Spinal cord (tissue), 10 donors: ENCODE measurements around the gene LMAN2L. TPM values are rescaled to one million over a fixed set of nuclear protein-coding genes. Genes with fewer than 3 reads are reported as not detected.

ENCODE experiments used
- DNase-seq, 6 donors: peaks; one replicate each; pipeline versions ENCODE4 v3.0.0 to v3.0.0-alpha.2; 2013 to 2015; ENCODE audit warnings: low spot score in 6 of 6, low read depth in 4 of 6
- H3K27ac ChIP-seq: one replicate; pipeline ENCODE4 v1.5.1; 2013; ENCODE audit warnings: low read depth, low read length, control low read depth
- H3K27me3 ChIP-seq: one replicate; pipeline ENCODE4 v1.6.1; 2013; ENCODE audit warnings: low read length; ENCODE audit not compliant: control insufficient read depth, insufficient read depth
- H3K36me3 ChIP-seq: one replicate; pipeline ENCODE4 v1.6.1; 2013; ENCODE audit warnings: low read length; ENCODE audit not compliant: control insufficient read depth, insufficient read depth
- H3K4me1 ChIP-seq: one replicate; pipeline ENCODE4 v1.6.1; 2013; ENCODE audit warnings: low read length; ENCODE audit not compliant: control insufficient read depth, insufficient read depth
- H3K4me3 ChIP-seq: one replicate; pipeline ENCODE4 v1.5.1; 2013; ENCODE audit warnings: low read depth, low read length, control low read depth
- H3K9me3 ChIP-seq: one replicate; pipeline ENCODE4 v1.6.1; 2013; ENCODE audit warnings: low read length; ENCODE audit not compliant: control insufficient read depth, insufficient read depth
- WGBS: methylation state at CpG from one replicate; pipeline ENCODE4 v1.1.5; 2013; ENCODE audit warnings: missing lambda C conversion rate; ENCODE audit not compliant: insufficient coverage; 5-methylcytosine and 5-hydroxymethylcytosine counted together
- long read RNA-seq, 4 donors: transcript quantifications; one replicate each; lab custom pipeline, GENCODE V29; 2026
- polyA plus RNA-seq, 2 donors: library from polyadenylated mRNA; unstranded; fragments of 120-200 nt; gene quantifications; one replicate each; pipeline ENCODE4 v1.2.1, GENCODE V29; 2013; ENCODE audit not compliant: insufficient read length in 2 of 2
- total RNA-seq, 2 donors: library from RNA; depleted of rRNA in 1 of 2; stranded (reverse); fragments of 120-200 nt in 1 of 2; fragments of >200 nt in 1 of 2; gene quantifications; one replicate each; pipeline versions ENCODE4 v1.2.3 to v1.2.4, GENCODE V29; 2013 to 2014
- donor health status: healthy.

The LMAN2L gene
- total RNA-seq (10 to 100 TPM; 29.7 to 34.0 TPM), polyA plus RNA-seq (10 to 100 TPM; 26.7 to 33.6 TPM)
- long read RNA-seq, donor 1, transcript LMAN2L-201 (8 exons, 2,397 nt): major isoform, 16 of 18 reads
- long read RNA-seq, donor 1, partial matches to known transcripts: 0 of 18 reads
- long read RNA-seq, donor 1, other reads (novel, unspliced or antisense): 0 of 18 reads
- long read RNA-seq, donor 2, transcript LMAN2L-201 (8 exons, 2,397 nt): major isoform, 5 of 7 reads
- long read RNA-seq, donor 2, partial matches to known transcripts: 0 of 7 reads
- long read RNA-seq, donor 2, other reads (novel, unspliced or antisense): 0 of 7 reads
- long read RNA-seq, donor 3, transcript LMAN2L-201 (8 exons, 2,397 nt): major isoform, 6 of 7 reads
- long read RNA-seq, donor 3, partial matches to known transcripts: 0 of 7 reads
- long read RNA-seq, donor 3, other reads (novel, unspliced or antisense): 0 of 7 reads
- long read RNA-seq, donor 4, transcript LMAN2L-201 (8 exons, 2,397 nt): major isoform, 32 of 41 reads
- long read RNA-seq, donor 4, partial matches to known transcripts: 5 of 41 reads
- long read RNA-seq, donor 4, other reads (novel, unspliced or antisense): 0 of 41 reads

- 0% methylated on average over 36 of the region's 43 CpGs for WGBS
- Histone ChIP-seq H3K9me3 (no peaks in the 10 kb centered on the region), H3K36me3 (peaks cover 5% of the 10 kb centered on the region), H3K4me1 (peaks cover 20% of the 10 kb centered on the region), H3K27ac (peak within 1 kb of the TSS; percentile 53), H3K4me3 (peak within 1 kb of the TSS; percentile 87), H3K27me3 (no peaks in the 10 kb centered on the region)
- peak; percentile 86 to 100 (median 96) for DNase-seq
Measured at GRCh38 chr2:96739633-96740428, at the start of gene LMAN2L. TSS of gene LMAN2L (minus strand) at chr2:96740064. CDS start at chr2:96740040, 24 bp downstream.

- no peaks in the 10 kb centered on the region for H3K27me3 ChIP-seq
- peaks cover 3% of the 10 kb centered on the region for H3K36me3 ChIP-seq
- H3K4me3 ChIP-seq: no peak overlapping the region
- DNase-seq: no peak
- WGBS: 80% methylated on average over 6 of the region's 6 CpGs
- H3K4me1 ChIP-seq: peaks cover 6% of the 10 kb centered on the region
- no peaks in the 10 kb centered on the region for H3K9me3 ChIP-seq
- H3K27ac ChIP-seq: no peak overlapping the region
Measured at GRCh38 chr2:96789245-96789617, 49.4 kb upstream of the LMAN2L start.

- 72% methylated on average over 16 of the region's 17 CpGs for WGBS
- Histone ChIP-seq H3K4me1 (peaks cover 6% of the 10 kb centered on the region), H3K4me3 (no peak overlapping the region), H3K36me3 (peaks cover 3% of the 10 kb centered on the region), H3K27me3 (no peaks in the 10 kb centered on the region), H3K27ac (no peak overlapping the region), H3K9me3 (no peaks in the 10 kb centered on the region)
- no peak for DNase-seq
Measured at GRCh38 chr2:96788442-96789244, 48.8 kb upstream of the LMAN2L start.

- Histone ChIP-seq H3K4me3 (no peak overlapping the region), H3K27me3 (no peaks in the 10 kb centered on the region), H3K27ac (no peak overlapping the region), H3K36me3 (peaks cover 5% of the 10 kb centered on the region), H3K4me1 (peaks cover 6% of the 10 kb centered on the region), H3K9me3 (no peaks in the 10 kb centered on the region)
- WGBS: no CpG with 5 or more reads among the region's 3 CpGs
- DNase-seq: no peak
Measured at GRCh38 chr2:96787411-96787810, 47.5 kb upstream of the LMAN2L start.

GRCh38 chr2:96783388-96783787 lies 43.5 kb upstream of the LMAN2L start:
- WGBS: 81% methylated on average over 2 of the region's 4 CpGs
- H3K4me1 ChIP-seq: peaks cover 3% of the 10 kb centered on the region
- no peaks in the 10 kb centered on the region for H3K9me3 ChIP-seq
- H3K27ac ChIP-seq: no peak overlapping the region
- no peak for DNase-seq
- no peaks in the 10 kb centered on the region for H3K27me3 ChIP-seq
- peaks cover 2% of the 10 kb centered on the region for H3K36me3 ChIP-seq
- no peak overlapping the region for H3K4me3 ChIP-seq

GRCh38 chr2:96775160-96775559 lies 35.3 kb upstream of the LMAN2L start:
- WGBS: no CpG with 5 or more reads among the region's 1 CpG
- Histone ChIP-seq H3K4me1 (no peaks in the 10 kb centered on the region), H3K36me3 (peaks cover 19% of the 10 kb centered on the region), H3K9me3 (no peaks in the 10 kb centered on the region), H3K4me3 (no peak overlapping the region), H3K27me3 (no peaks in the 10 kb centered on the region), H3K27ac (no peak overlapping the region)
- no peak for DNase-seq

- no peaks in the 10 kb centered on the region for H3K27me3 ChIP-seq
- DNase-seq: no peak
- H3K4me3 ChIP-seq: no peak overlapping the region
- H3K4me1 ChIP-seq: peaks cover 6% of the 10 kb centered on the region
- WGBS: 80% methylated on average over 6 of the region's 7 CpGs
- no peak overlapping the region for H3K27ac ChIP-seq
- H3K36me3 ChIP-seq: peaks cover 19% of the 10 kb centered on the region
- H3K9me3 ChIP-seq: no peaks in the 10 kb centered on the region
Measured at GRCh38 chr2:96773922-96774321, 34.1 kb upstream of the LMAN2L start.

GRCh38 chr2:96772903-96773671 lies 33.2 kb upstream of the LMAN2L start:
- no peak for DNase-seq
- H3K4me3 ChIP-seq: no peak overlapping the region
- H3K9me3 ChIP-seq: no peaks in the 10 kb centered on the region
- H3K27ac ChIP-seq: no peak overlapping the region
- peaks cover 6% of the 10 kb centered on the region for H3K4me1 ChIP-seq
- WGBS: 100% methylated on average over 4 of the region's 12 CpGs
- peaks cover 19% of the 10 kb centered on the region for H3K36me3 ChIP-seq
- no peaks in the 10 kb centered on the region for H3K27me3 ChIP-seq
